Tracheal epithelial cell (primary cell): ENCODE data around the gene DSG3. TPM values are rescaled to one million over a fixed set of nuclear protein-coding genes. Genes with fewer than 3 reads are reported as not detected.

ENCODE experiments used
- total RNA-seq: library from RNA; depleted of rRNA; stranded (reverse); fragments of >200 nt; gene quantifications from 2 replicates; pipeline ENCODE4 v1.2.1, GENCODE V29; 2014

Gene DSG3
- total RNA-seq: 215 and 390 TPM in 2 replicates

GRCh38 chr18:31447530-31448191 lies at the start of gene DSG3:
Gene DSG3, plus strand, starts transcription at chr18:31447741. Its CDS starts 137 bp downstream, at chr18:31447878.

GRCh38 chr18:31497836-31498573 lies 50.5 kb downstream of the DSG3 start, which contains the start of gene DSG2:
Gene DSG2, plus strand, starts transcription at chr18:31498177. Its CDS starts 75 bp downstream, at chr18:31498252.

Other genes with a start within 250 kb of the DSG3 start
- gene DSG1, start 129.6 kb upstream of the DSG3 start, total RNA-seq: 0.21 and 0.72 TPM in 2 replicates
- gene DSG4, start 71.0 kb upstream of the DSG3 start, total RNA-seq: not detected in 2 replicates
- gene DSG2, start 50.4 kb downstream of the DSG3 start, total RNA-seq: 136 and 189 TPM in 2 replicates
- gene TTR, start 144.1 kb downstream of the DSG3 start, total RNA-seq: not detected in 2 replicates
- 1.9 and 3.2 TPM in 2 replicates for gene B4GALT6, start 236.8 kb downstream of the DSG3 start, total RNA-seq